B cell (primary cell): ENCODE measurements around the gene USP6NL. TPM values are rescaled to one million over a fixed set of nuclear protein-coding genes. Genes with fewer than 3 reads are reported as not detected.

ENCODE experiments used
- ATAC-seq: fragments of 200-7000 bp; cut with Tn5 transposase; one replicate; pipeline ENCODE4 v1.10.0; 2021; ENCODE audit warnings: low read depth, mild to moderate bottlenecking, moderate number of reproducible peaks, moderate library complexity
- CTCF ChIA-PET: fragments of 350-600 bp; sonication (Branson Sonifier 250); formaldehyde crosslinking; loops from one replicate; lab custom pipeline; 2021; ENCODE audit warnings: antibody characterized with exemption, inconsistent platforms; lab: Charles Lee
- POLR2A ChIA-PET: fragments of 350-600 bp; sonication (Branson Sonifier 250); formaldehyde crosslinking; loops from one replicate; lab custom pipeline; 2021; ENCODE audit warnings: antibody characterized with exemption; lab: Charles Lee
- DNase-seq: peaks from one replicate; pipeline ENCODE4 v3.0.0; 2013
- H2AFZ ChIP-seq: 2 replicates; pipeline ENCODE4 v1.6.1; 2012; ENCODE audit warnings: mild to moderate bottlenecking, low read depth, low read length; ENCODE audit not compliant: insufficient read depth, poor library complexity, severe bottlenecking
- H3K27ac ChIP-seq, 2 donors: 1 replicate in 1 of 2; 2 replicates in 1 of 2; pipeline ENCODE4 v1.5.1; 2012 to 2013; ENCODE audit warnings: low read length in 2 of 2, mild to moderate bottlenecking in 2 of 2, moderate library complexity in 1 of 2
- H3K27me3 ChIP-seq, 4 experiments: fragments of 200-600 bp in 1 of 4; sonication (generic) in 1 of 4; replicated peaks in 1 of 4; 1 replicate in 2 of 4; 2 replicates in 2 of 4; pipeline versions ENCODE4 v1.6.1 to v1.7.0; 2013 to 2016; ENCODE audit warnings: low read length in 3 of 4, mild to moderate bottlenecking in 2 of 4, mixed read lengths in 1 of 4, moderate library complexity in 1 of 4; ENCODE audit not compliant: insufficient read depth in 4 of 4, control insufficient read depth in 3 of 4; ENCODE audit errors: control extremely low read depth in 1 of 4
- H3K36me3 ChIP-seq, 2 experiments: replicated peaks in 1 of 2; 1 replicate in 1 of 2; 2 replicates in 1 of 2; pipeline versions ENCODE4 v1.6.1 to v1.7.1; 2013; ENCODE audit warnings: low read length in 1 of 2; ENCODE audit not compliant: insufficient read depth in 2 of 2, control insufficient read depth in 1 of 2; ENCODE audit errors: control extremely low read depth in 1 of 2, extremely low read depth in 1 of 2
- H3K4me1 ChIP-seq, 2 donors: fragments of 200-600 bp in 1 of 2; sonication (generic) in 1 of 2; 1 replicate in 1 of 2; 2 replicates in 1 of 2; pipeline versions ENCODE4 v1.5.1 to v1.6.1; 2013 to 2017; ENCODE audit warnings: low read length in 2 of 2; ENCODE audit not compliant: control insufficient read depth in 2 of 2, insufficient read depth in 2 of 2
- H3K4me2 ChIP-seq: replicated peaks from 2 replicates; pipeline ENCODE3; 2012; ENCODE audit warnings: mild to moderate bottlenecking, low read depth, low read length; ENCODE audit not compliant: poor library complexity, severe bottlenecking
- H3K4me3 ChIP-seq, 5 experiments: fragments of 200-600 bp in 1 of 5; sonication (generic) in 1 of 5; 1 replicate in 3 of 5; 2 replicates in 2 of 5; pipeline versions ENCODE4 v1.5.1 to v1.7.0; 2011 to 2016; ENCODE audit warnings: low read length in 4 of 5, mild to moderate bottlenecking in 4 of 5, low read depth in 2 of 5, control low read depth in 1 of 5, moderate library complexity in 1 of 5; ENCODE audit not compliant: insufficient read depth in 1 of 5; ENCODE audit errors: control extremely low read depth in 1 of 5, extremely low read depth in 1 of 5
- H3K79me2 ChIP-seq: fragments of 200-600 bp; sonication (generic); one replicate; pipeline ENCODE4 v1.6.0; 2016; ENCODE audit warnings: low read length; ENCODE audit not compliant: control insufficient read depth, insufficient read depth
- H3K9ac ChIP-seq: fragments of 200-600 bp; sonication (generic); 2 replicates; pipeline ENCODE4 v1.6.1; 2017; ENCODE audit warnings: mild to moderate bottlenecking, low read length, moderate library complexity
- H3K9me3 ChIP-seq, 3 donors: one replicate each; pipeline versions ENCODE4 v1.6.1 to v1.7.1; 2013; ENCODE audit warnings: low read length in 2 of 3; ENCODE audit not compliant: control insufficient read depth in 2 of 3, insufficient read depth in 1 of 3; ENCODE audit errors: control extremely low read depth in 1 of 3
- H4K20me1 ChIP-seq: 2 replicates; pipeline ENCODE4 v1.6.0; 2012; ENCODE audit warnings: mild to moderate bottlenecking, low read length; ENCODE audit not compliant: insufficient read depth, control insufficient read depth, poor library complexity, severe bottlenecking
- H3K27ac Mint-ChIP-seq: one replicate; pipeline ENCODE4 v1.8.0; 2021; ENCODE audit warnings: mixed read lengths
- H3K27me3 Mint-ChIP-seq: one replicate; pipeline ENCODE4 v1.8.0; 2021; ENCODE audit warnings: mixed read lengths
- H3K4me1 Mint-ChIP-seq: one replicate; pipeline ENCODE4 v1.8.0; 2021; ENCODE audit warnings: mixed read lengths
- H3K4me3 Mint-ChIP-seq: one replicate; pipeline ENCODE4 v1.8.0; 2021; ENCODE audit warnings: mixed read lengths
- H3K9me3 Mint-ChIP-seq: one replicate; pipeline ENCODE4 v1.8.0; 2022; ENCODE audit warnings: mixed read lengths; ENCODE audit not compliant: insufficient read depth
- CTCF ChIP-seq: fragments of 200-600 bp; IDR thresholded peaks from one replicate; pipeline ENCODE4 v1.8.0; 2022; ENCODE audit warnings: antibody characterized with exemption, mild to moderate bottlenecking
- EZH2 ChIP-seq: IDR thresholded peaks from 2 replicates; pipeline ENCODE4 v1.6.1; 2012; ENCODE audit warnings: borderline replicate concordance, low read depth, mild to moderate bottlenecking, moderate library complexity, low read length; ENCODE audit not compliant: insufficient read depth, poor library complexity, severe bottlenecking
- WGBS: methylation state at CpG from one replicate; pipeline ENCODE4 v1.1.5; 2013; ENCODE audit warnings: missing lambda C conversion rate; ENCODE audit not compliant: insufficient coverage; 5-methylcytosine and 5-hydroxymethylcytosine counted together
- intact Hi-C: fragments of 100-400 bp; cut with micrococcal nuclease; formaldehyde crosslinking; loops from one replicate; pipeline ENCODE4 v1.10.0; 2022
- polyA plus RNA-seq: library from polyadenylated mRNA; depleted of rRNA; stranded (reverse); fragments of >200 nt; gene quantifications from 2 replicates; pipeline ENCODE4 v1.2.3, GENCODE V29; 2012
- total RNA-seq, 2 donors: library from RNA; stranded (reverse); fragments of 120-200 nt in 1 of 2; gene quantifications; 1 replicate in 1 of 2; 2 replicates in 1 of 2; pipeline versions ENCODE4 v1.2.3 to v1.2.4, GENCODE V29; 2013 to 2022

USP6NL gene
- total and polyA plus RNA-seq, 2 donors (not counting 1 experiment from before 2014, with no cell fraction given) = 27.0 to 61.5 TPM

- WGBS = no CpG with 5 or more reads among the region's 1 CpG
- H3K9me3 Mint-ChIP-seq = no peaks in the 10 kb centered on the region
- peaks cover 81% of the 10 kb centered on the region for H3K4me1 Mint-ChIP-seq
- Histone ChIP-seq H3K9ac (no peak overlapping the region), H3K79me2 (peaks cover 99% of the 10 kb centered on the region), H3K4me2 (no peak overlapping the region), H3K36me3 (no peaks in the 10 kb centered on the region), H3K4me1 (peaks cover 46 to 75% of the 10 kb centered on the region in 2 donors), H3K27ac (peak overlapping the region in 1 of 2 donors; percentile 65), H2AFZ (no peak overlapping the region), H3K4me3 (no peak overlapping the region), H3K9me3 (no peaks in the 10 kb centered on the region), H4K20me1 (peaks cover 3% of the 10 kb centered on the region), H3K27me3 (no peaks in the 10 kb centered on the region)
- ATAC-seq (no peak), DNase-seq (no peak)
- no peaks in the 10 kb centered on the region for H3K27me3 Mint-ChIP-seq
- H3K27ac Mint-ChIP-seq = peak overlapping the region; percentile 78
- CTCF ChIA-PET = interaction anchor here (0.8 kb wide), 1 partner anchor 16 kb away, joined by 3 read pairs; no protein-coding TSS in a partner anchor
- no peak overlapping the region for H3K4me3 Mint-ChIP-seq
- intact Hi-C loops = loop anchor here (5.0 kb wide), 2 partner anchors 99 to 119 kb away; no protein-coding TSS in a partner anchor
- POLR2A ChIA-PET = interaction anchor here (0.6 kb wide), 1 partner anchor 47 kb away, joined by 3 read pairs; no protein-coding TSS in a partner anchor
- TF ChIP-seq CTCF = no peak
- TF ChIP-seq EZH2 = no peak
These were observed 48.6 kb downstream of the USP6NL start for GRCh38 chr10:11562888-11563287.

- CTCF ChIA-PET = interaction anchor here (0.5 to 2.0 kb wide), 10 partner anchors 13 to 165 kb away, joined by 3 to 6 read pairs (median 4); no protein-coding TSS in a partner anchor
These were observed 51.3 kb downstream of the USP6NL start for GRCh38 chr10:11560076-11560709.

More at GRCh38 chr10:11560076-11560709, 51.3 kb downstream of the USP6NL start:
- H3K27ac ChIP-seq = peak overlapping the region; percentile 87 to 93
- no peaks in the 10 kb centered on the region for H4K20me1 ChIP-seq
- no peak overlapping the region for H2AFZ ChIP-seq
- TF ChIP-seq CTCF = no peak
- H3K9ac ChIP-seq = peak overlapping the region; percentile 37
- H3K79me2 ChIP-seq = peaks cover 99% of the 10 kb centered on the region
- WGBS = no CpG with 5 or more reads among the region's 4 CpGs
- H3K4me1 Mint-ChIP-seq = peaks cover 81% of the 10 kb centered on the region
- POLR2A ChIA-PET = interaction anchor here (0.9 to 1.6 kb wide), 4 partner anchors 13 to 125 kb away, joined by 3 to 4 read pairs (median 3); no protein-coding TSS in a partner anchor
- H3K4me1 ChIP-seq = peaks cover 53 to 78% of the 10 kb centered on the region in 2 donors
- peak overlapping the region in 4 of 5 experiments; percentile 2 to 25 (median 10) for H3K4me3 ChIP-seq
- peak; percentile 80 for DNase-seq
- ATAC-seq = peak; percentile 83
- H3K27me3 ChIP-seq = no peaks in the 10 kb centered on the region
- intact Hi-C loops = loop anchor here (2.0 to 5.0 kb wide), 4 partner anchors 15 to 122 kb away; no protein-coding TSS in a partner anchor
- H3K4me3 Mint-ChIP-seq = peak overlapping the region; percentile 73
- H3K9me3 ChIP-seq = peaks cover 0 to 5% (median under 1%) of the 10 kb centered on the region in 3 donors
- H3K27ac Mint-ChIP-seq = peak overlapping the region; percentile 95
- H3K9me3 Mint-ChIP-seq = peaks cover 2% of the 10 kb centered on the region
- peak overlapping the region; percentile 75 for H3K4me2 ChIP-seq
- H3K36me3 ChIP-seq = no peaks in the 10 kb centered on the region
- H3K27me3 Mint-ChIP-seq = no peaks in the 10 kb centered on the region
